Measurements from ENCODE around the gene NNT. TPM values are rescaled to one million over a fixed set of nuclear protein-coding genes. Genes with fewer than 3 reads are reported as not detected.

NNT gene
- total RNA-seq, 1 experiment from 2014 or later, result 18.1 TPM

DNA sequence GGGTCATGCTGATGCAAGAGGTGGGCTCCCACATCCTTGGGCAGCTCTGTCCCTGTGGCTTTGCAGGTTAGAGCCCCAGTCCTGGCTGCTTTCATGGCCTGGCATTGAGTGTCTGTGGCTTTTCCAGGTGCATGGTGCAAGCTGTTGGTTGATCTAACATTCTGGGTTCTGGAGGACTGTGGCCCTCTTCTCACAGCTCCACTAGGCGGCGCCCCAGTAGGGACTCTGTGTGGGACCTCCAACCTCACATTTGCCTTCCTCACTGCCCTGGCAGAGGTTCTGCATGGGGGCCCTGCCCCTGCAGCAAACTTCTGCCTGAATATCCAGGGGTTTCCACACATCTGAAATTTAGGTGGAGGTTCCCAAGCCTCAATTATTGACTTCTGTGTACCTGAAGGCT is 150.1 kb downstream of the NNT start:
- DNase-seq (ENCODE audit: low spot score), result no peak
- in situ Hi-C loops (cut with HindIII; ENCODE audit: low sequenced_read_pairs), result no loop called here

Other genes starting within 250 kb of the NNT start
- gene CCL28, start 190.8 kb upstream of the NNT start, total RNA-seq (2014; rRNA removed; shearing (Covaris generic)), result not detected in 2 replicates
- gene TMEM267, start 119.3 kb upstream of the NNT start, total RNA-seq (2014; rRNA removed; shearing (Covaris generic)), result 8.3 and 10.5 TPM in 2 replicates
- 6.8 and 14.1 TPM in 2 replicates for gene C5orf34, start 88.0 kb upstream of the NNT start, total RNA-seq (2014; rRNA removed; shearing (Covaris generic))
- 119 and 135 TPM in 2 replicates for gene PAIP1, start 46.1 kb upstream of the NNT start, total RNA-seq (2014; rRNA removed; shearing (Covaris generic))

All from G401 (cell line).